DMS79 (cell line): ENCODE results near the gene KLK14.
A peak's percentile ranks its signal among the peaks of the same experiment; 100 is the strongest.

Source experiments
- DNase-seq: peaks from one replicate; lab custom pipeline; 2025; lab: John Stamatoyannopoulos, UW

Gene KLK14

GRCh38 chr19:51040151-51040550 is 42.5 kb downstream of the KLK14 start:
- no peak for DNase-seq

- DNase-seq = no peak
These were observed 46.2 kb downstream of the KLK14 start for GRCh38 chr19:51036519-51036918.

DNA sequence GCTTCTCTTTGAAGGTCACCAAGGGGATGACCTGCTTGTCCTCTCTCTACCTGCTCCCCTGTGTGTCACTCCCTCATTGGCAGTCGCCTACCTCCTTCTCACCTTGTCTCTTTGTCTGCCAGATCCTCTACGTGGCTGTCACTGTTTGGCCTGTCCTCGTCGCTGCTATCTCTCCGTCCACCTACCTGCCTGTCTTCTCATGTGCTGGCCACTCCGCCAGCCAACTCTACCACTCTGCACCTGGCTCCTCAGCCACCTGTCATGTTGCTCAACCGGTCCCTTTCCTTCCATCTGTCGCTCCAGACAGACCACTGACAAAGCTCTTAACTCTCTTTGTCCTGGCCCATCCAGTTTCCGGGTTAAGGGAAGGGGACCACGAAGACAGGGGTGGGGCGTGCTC is 48.0 kb downstream of the KLK14 start, which contains the start of gene KLK12:
Gene KLK12 (minus strand): TSS at position 299 of the 400 bp plus-strand sequence. CDS start 381 bp downstream, outside the sequence.
- peak; percentile 69 for DNase-seq

GRCh38 chr19:51031880-51032225 is 50.8 kb downstream of the KLK14 start:
- DNase-seq = no peak

- no peak for DNase-seq
These were observed 51.3 kb downstream of the KLK14 start for GRCh38 chr19:51031220-51031879.

DNA sequence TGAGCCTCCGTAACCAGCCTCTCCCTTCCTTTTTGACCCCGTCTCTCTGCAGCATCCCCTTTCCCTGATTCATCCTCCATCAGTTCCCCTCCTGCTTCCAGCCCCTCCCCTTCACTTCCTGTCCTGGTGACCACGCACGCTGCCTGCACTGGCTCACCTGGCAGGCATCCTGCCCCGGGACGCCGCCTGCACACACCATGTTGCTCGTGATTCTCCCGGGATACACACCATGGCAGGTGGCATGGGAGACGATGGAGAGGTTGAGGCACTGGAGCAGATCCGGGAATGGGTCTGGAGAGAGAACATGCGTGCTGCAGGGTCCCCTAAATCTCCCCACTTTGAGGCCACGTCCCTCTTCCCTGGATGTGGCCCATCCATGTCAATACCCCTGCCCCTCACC is 52.1 kb downstream of the KLK14 start:
- DNase-seq = no peak

GRCh38 chr19:51029718-51030117 is 53.0 kb downstream of the KLK14 start:
- DNase-seq = no peak
